GM12872 (cell line): Measurements from ENCODE around the gene AIF1.

Source experiments
- CTCF ChIP-seq: IDR thresholded peaks from 3 replicates; pipeline ENCODE4 v1.5.1; 2011; ENCODE audit warnings: low read depth, mild to moderate bottlenecking, low read length, moderate library complexity; ENCODE audit not compliant: insufficient read depth

AIF1 gene

DNA sequence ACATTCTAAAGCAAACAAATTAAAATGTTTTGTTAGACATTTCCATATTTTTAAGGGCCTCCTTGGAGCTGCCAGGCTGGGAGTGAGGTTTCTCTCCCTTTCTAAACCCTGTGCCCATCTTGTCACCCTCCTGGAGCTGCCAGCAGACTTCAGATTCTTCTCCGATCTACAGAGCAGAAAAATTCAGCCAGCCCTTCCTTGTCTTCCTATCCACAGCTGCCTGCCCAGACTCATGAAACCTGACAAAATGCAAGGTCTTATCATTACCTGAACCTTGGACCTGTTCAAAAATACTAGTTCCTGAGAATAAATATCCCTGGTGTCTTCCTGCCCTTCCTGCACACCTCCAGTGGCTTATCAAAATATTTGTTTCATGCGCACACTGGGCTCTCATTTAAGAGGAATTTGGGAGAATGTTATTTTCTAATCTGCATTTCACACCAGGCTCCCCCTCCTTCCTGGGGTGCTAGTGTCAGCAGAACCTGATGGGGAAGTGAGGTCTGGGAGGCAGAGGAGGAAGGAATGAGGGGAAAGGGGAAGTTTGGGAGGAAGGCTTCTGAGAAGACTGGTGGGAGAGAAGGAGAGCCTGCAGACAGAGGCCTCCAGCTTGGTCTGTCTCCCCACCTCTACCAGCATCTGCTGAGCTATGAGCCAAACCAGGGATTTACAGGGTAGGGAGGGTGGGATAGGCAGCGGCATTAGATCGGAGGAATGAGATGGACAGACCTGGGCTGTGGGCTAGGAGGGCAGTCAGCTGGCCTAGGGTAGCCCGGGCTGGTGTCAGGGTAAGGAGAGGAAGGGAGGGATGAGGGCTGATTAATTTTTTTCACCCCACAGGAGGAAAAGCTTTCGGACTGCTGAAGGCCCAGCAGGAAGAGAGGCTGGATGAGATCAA lies at the start of gene AIF1:
Gene AIF1 (plus strand): TSS at position 551 of the 895 bp plus-strand sequence. CDS start 96 bp downstream, at position 647.
- no peak for TF ChIP-seq CTCF

DNA sequence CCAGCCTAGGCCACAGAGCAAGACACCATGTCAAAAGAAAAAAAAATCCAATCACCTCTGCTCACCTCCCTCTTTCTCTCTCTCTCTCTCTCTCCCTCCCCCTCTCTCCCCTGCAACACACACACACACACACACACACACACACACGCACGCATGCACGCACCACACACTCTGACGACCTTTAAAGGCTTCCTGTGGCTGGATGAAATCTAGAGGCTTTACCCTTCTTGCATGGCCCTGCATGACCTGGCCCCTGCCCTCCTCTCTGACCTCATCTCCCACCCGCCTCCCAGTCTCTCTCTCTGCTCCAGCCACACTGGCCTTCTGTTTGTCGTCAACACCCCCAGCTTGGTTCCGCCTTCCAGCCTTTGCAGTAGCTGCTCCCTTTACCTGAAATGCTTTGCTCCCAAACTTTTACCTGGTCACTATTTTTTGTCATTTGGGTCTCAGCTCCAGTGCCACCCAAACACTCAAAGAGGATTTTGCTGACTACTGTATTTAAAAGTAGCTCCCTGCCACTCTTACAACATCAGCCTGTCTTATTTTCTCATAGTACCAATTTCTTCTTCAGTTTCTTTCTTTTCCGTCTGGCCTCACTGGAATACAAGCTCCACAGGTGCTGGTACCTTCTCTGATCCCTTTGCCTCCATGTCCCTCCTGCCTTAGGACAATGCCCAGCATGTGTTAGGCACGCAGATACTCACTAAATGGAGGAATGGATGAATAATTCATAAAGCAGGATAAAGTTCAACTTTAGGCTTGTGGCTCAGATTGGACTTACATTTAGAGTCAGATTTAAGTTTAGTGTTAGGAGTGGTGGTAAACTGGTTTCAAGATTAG lies 47.3 kb upstream of the AIF1 start:
- TF ChIP-seq CTCF, result no peak

DNA sequence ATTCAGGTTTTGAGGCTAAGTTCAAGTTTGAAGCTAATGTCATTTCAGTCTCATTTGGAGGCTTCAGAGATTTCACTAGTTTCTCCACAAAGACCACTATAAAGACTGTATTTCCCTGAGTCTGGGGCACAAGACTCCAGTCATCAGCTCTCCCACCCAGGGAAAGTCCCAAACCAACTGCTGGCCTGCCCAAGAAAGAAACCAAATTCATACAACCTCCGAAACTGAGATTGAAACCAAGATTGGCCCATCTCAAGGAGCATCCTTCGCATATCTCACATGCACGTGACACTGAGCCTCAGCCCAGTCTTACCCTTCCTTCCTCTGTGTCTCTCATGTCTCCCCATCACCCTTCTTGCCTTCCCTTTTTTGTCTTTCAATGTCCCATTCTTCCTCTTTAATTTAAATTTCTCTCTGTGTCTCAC lies 46.5 kb upstream of the AIF1 start:
- TF ChIP-seq CTCF, result no peak

DNA sequence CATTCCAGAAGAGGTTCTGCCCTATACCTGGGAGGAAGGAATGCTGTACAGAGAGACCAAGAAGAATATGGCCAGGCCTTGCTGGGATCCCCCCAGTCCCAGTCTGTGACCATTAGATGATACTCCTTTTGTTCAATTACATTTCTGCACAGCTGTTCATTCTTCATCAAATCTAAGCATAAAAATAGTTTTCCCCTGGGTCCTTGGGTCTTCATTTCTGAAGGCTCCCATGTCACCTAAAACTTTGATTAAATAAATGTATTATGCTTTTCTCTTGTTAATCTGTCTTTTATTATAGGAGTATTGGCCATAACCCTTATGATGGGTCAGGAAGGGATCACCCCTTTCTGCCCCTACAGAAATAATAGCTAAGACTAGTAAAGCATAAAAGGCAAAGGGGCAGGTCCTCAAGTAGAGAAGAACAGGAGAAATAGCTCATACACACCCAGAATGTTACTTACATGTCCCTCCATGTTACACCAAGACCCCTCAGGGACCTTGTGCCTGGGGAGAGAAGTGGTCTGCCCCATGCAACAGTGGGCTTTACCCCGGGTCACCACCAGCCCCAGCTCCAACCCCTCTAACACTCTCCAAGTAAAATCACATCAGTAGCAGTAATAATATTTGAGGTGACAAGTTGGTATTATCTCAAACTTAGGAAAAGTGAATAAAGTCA lies 45.0 kb upstream of the AIF1 start:
- no peak for TF ChIP-seq CTCF

DNA sequence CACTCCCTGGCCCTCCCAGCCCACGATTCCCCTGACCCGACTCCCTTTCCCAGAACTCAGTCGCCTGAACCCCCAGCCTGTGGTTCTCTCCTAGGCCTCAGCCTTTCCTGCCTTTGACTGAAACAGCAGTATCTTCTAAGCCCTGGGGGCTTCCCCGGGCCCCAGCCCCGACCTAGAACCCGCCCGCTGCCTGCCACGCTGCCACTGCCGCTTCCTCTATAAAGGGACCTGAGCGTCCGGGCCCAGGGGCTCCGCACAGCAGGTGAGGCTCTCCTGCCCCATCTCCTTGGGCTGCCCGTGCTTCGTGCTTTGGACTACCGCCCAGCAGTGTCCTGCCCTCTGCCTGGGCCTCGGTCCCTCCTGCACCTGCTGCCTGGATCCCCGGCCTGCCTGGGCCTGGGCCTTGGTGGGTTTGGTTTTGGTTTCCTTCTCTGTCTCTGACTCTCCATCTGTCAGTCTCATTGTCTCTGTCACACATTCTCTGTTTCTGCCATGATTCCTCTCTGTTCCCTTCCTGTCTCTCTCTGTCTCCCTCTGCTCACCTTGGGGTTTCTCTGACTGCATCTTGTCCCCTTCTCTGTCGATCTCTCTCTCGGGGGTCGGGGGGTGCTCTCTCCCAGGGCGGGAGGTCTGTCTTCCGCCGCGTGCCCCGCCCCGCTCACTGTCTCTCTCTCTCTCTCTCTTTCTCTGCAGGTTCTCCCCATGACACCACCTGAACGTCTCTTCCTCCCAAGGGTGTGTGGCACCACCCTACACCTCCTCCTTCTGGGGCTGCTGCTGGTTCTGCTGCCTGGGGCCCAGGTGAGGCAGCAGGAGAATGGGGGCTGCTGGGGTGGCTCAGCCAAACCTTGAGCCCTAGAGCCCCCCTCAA lies 42.8 kb upstream of the AIF1 start, which contains the start of gene LTA:
Gene LTA (plus strand): TSS at position 249 of the 871 bp plus-strand sequence. CDS start 454 bp downstream, at position 703.
- no peak for TF ChIP-seq CTCF

DNA sequence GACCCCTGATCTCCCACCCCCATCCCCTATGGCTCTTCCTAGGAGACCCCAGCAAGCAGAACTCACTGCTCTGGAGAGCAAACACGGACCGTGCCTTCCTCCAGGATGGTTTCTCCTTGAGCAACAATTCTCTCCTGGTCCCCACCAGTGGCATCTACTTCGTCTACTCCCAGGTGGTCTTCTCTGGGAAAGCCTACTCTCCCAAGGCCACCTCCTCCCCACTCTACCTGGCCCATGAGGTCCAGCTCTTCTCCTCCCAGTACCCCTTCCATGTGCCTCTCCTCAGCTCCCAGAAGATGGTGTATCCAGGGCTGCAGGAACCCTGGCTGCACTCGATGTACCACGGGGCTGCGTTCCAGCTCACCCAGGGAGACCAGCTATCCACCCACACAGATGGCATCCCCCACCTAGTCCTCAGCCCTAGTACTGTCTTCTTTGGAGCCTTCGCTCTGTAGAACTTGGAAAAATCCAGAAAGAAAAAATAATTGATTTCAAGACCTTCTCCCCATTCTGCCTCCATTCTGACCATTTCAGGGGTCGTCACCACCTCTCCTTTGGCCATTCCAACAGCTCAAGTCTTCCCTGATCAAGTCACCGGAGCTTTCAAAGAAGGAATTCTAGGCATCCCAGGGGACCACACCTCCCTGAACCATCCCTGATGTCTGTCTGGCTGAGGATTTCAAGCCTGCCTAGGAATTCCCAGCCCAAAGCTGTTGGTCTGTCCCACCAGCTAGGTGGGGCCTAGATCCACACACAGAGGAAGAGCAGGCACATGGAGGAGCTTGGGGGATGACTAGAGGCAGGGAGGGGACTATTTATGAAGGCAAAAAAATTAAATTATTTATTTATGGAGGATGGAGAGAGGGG lies 41.6 kb upstream of the AIF1 start:
- TF ChIP-seq CTCF, result no peak
